HG03457 (cell line): ENCODE data around the gene FPGS.
"Not testable (repeated sequence)": the region's sequence is repeated elsewhere in the genome, so short reads cannot be mapped to it uniquely, and the experiment has no call there.

ENCODE experiments used
- ATAC-seq: cut with Tn5 transposase; IDR thresholded peaks from one replicate; pipeline ENCODE4 v1.9.1; 2021; ENCODE audit warnings: moderate number of reproducible peaks; ENCODE audit not compliant: unreplicated experiment

The FPGS gene

GRCh38 chr9:127802576-127803443 lies at the start of gene FPGS:
FPGS (plus strand) TSS chr9:127802882; CDS start chr9:127802925, 43 bp downstream.
- ATAC-seq = peak; percentile 43

- ATAC-seq = no peak
Measured at GRCh38 chr9:127753148-127753547, 49.5 kb upstream of the FPGS start.

GRCh38 chr9:127753622-127754021 lies 49.1 kb upstream of the FPGS start:
- no peak for ATAC-seq

- no peak for ATAC-seq
Measured at GRCh38 chr9:127754099-127755060, 48.3 kb upstream of the FPGS start.

- no peak for ATAC-seq
Measured at GRCh38 chr9:127755061-127756060, 47.3 kb upstream of the FPGS start.

GRCh38 chr9:127756233-127756632 lies 46.4 kb upstream of the FPGS start:
- ATAC-seq = no peak

- ATAC-seq = not testable (repeated sequence)
Measured at GRCh38 chr9:127756776-127757175, 45.9 kb upstream of the FPGS start.

GRCh38 chr9:127758843-127759242 lies 43.8 kb upstream of the FPGS start:
- ATAC-seq = no peak

- ATAC-seq = no peak
Measured at GRCh38 chr9:127761061-127761460, 41.6 kb upstream of the FPGS start.

GRCh38 chr9:127761491-127761956 lies 41.2 kb upstream of the FPGS start:
- ATAC-seq = no peak

- ATAC-seq = no peak
Measured at GRCh38 chr9:127762111-127762676, 40.5 kb upstream of the FPGS start.

GRCh38 chr9:127763918-127764384 lies 38.7 kb upstream of the FPGS start:
- ATAC-seq = no peak

- no peak for ATAC-seq
Measured at GRCh38 chr9:127765418-127765817, 37.3 kb upstream of the FPGS start.

- ATAC-seq = no peak
Measured at GRCh38 chr9:127767410-127767809, 35.3 kb upstream of the FPGS start.

- ATAC-seq = no peak
Measured at GRCh38 chr9:127767909-127768331, 34.8 kb upstream of the FPGS start.

- no peak for ATAC-seq
Measured at GRCh38 chr9:127768698-127769097, 34.0 kb upstream of the FPGS start.

GRCh38 chr9:127769101-127769500 lies 33.6 kb upstream of the FPGS start:
- no peak for ATAC-seq

GRCh38 chr9:127769929-127770582 lies 32.6 kb upstream of the FPGS start:
- no peak for ATAC-seq

- ATAC-seq = no peak
Measured at GRCh38 chr9:127770583-127770904, 32.1 kb upstream of the FPGS start.
